ENCODE measurements around the gene PUDP. TPM values are rescaled to one million over a fixed set of nuclear protein-coding genes. Genes with fewer than 3 reads are reported as not detected.

Gene PUDP
- total and polyA plus RNA-seq, 4 donors: 4.8 to 18.7 (median 7.6) TPM

DNA sequence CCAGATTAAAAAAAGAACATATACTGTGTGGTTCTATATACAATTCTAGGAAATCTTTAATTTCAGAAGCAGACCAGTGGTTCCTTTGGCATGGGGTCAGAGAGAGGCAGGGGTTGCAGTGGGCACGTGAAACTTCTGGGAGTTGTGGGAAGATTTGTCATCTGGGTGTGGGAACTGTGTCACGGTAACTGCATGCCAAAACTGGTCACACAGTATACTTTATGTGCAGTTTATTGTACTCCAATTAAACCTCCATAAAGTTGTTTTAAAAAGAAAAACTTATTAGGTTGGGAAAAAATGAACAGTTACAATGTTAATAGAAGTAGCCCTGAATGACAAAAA, 27.1 kb downstream of the PUDP start:
- Histone ChIP-seq H3K4me3 (ENCODE audit: low read length in 2 of 2) (no peak overlapping the region), H3K9me3 (ENCODE audit: control insufficient read depth, low read length) (no peaks in the 10 kb centered on the region), H3K4me1 (ENCODE audit: control insufficient read depth in 1 of 2, insufficient read depth in 2 of 2, low read length in 2 of 2) (no peaks in the 10 kb centered on the region), H3K27ac (ENCODE audit: low read depth in 1 of 2, low read length in 2 of 2) (no peak overlapping the region), H3K27me3 (ENCODE audit: control insufficient read depth in 1 of 2, insufficient read depth in 2 of 2, low read length in 1 of 2) (no peaks in the 10 kb centered on the region), H3K36me3 (ENCODE audit: control insufficient read depth in 1 of 2, insufficient read depth in 2 of 2, low read length in 1 of 2) (no peaks in the 10 kb centered on the region)
- 22 to 29% methylated on average over 2 of the region's 2 CpGs for WGBS, 2 donors
- intact Hi-C loops (cut with DNase I): no loop called here
- ATAC-seq (ENCODE audit: low FRiP score) (no peak), DNase-seq (no peak)

DNA sequence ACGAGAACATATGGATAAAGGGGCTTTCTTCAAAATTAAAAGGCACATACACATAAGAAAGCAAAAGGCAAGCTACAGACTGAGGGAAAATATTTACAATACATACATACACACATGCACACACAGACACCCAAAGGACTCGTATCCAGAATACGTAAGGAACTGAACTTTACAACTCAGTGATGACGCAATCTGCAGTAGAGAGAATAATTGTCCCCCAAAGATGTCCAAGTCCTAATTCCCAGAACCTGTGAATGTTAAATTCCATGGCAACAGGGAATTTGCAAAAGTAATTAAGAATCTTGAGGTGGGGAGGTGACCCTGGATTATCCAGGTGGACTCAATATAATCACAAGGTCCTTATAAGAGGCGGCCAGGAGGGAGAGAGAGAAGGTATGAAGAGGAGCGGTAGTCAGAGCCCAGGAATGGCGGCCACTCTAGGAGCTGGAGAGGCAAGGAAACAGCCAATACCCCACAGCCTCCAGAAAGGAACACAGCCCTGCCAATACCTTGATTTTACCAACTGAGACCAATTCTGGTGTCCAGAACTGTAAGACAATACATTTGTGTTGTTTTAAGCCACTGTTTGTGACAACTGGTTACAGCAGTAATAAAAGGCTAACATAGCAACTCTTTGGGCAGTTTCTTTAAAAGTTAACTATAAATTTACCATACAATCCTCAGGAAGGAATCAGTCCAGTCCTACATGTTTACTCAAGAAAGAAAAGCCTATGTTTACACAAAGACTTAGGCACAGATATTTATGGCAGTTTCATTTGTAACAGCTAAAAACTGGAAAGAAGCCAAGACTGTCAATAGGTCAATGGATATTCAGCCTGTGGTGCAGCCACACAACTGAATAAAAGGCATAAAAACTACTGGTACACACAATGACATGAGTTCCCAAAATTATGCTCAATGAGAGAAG, 27.7 kb downstream of the PUDP start:
- no peak for ATAC-seq (ENCODE audit: low FRiP score)
- WGBS, 2 donors: 91 to 95% methylated on average over 7 of the region's 7 CpGs
- H3K27me3 ChIP-seq (ENCODE audit: control insufficient read depth in 1 of 2, insufficient read depth in 2 of 2, low read length in 1 of 2): no peaks in the 10 kb centered on the region
- no peak for DNase-seq
- no peaks in the 10 kb centered on the region for H3K4me1 ChIP-seq (ENCODE audit: control insufficient read depth in 1 of 2, insufficient read depth in 2 of 2, low read length in 2 of 2)
- H3K36me3 ChIP-seq (ENCODE audit: control insufficient read depth in 1 of 2, insufficient read depth in 2 of 2, low read length in 1 of 2): no peaks in the 10 kb centered on the region
- H3K4me3 ChIP-seq (ENCODE audit: low read length in 2 of 2): no peak overlapping the region
- no peak overlapping the region for H3K27ac ChIP-seq (ENCODE audit: low read depth in 1 of 2, low read length in 2 of 2)
- H3K9me3 ChIP-seq (ENCODE audit: control insufficient read depth, low read length): no peaks in the 10 kb centered on the region
- intact Hi-C loops (cut with DNase I): no loop called here

DNA sequence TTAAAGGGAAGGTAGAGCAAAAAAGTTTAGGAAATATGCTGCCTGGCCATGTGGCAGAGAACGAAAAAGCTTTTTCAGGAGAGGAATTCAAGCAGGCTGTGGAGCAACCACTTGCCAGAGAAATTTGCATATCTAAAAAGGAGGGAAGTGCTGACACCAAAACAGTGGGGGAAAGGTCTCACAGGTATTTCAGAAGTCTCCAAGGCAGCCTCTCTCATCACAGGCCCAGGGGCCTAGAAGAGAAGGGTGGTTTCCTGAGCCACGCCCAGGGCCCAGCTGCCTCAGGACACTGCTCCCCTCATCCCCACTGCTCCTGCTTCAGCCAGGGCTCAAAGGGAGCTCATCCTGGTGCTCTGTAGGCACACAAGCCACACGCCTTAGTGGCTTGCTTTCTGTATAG, 30.4 kb downstream of the PUDP start:
- intact Hi-C loops (cut with DNase I): no loop called here
- DNase-seq (no peak), ATAC-seq (ENCODE audit: low FRiP score) (no peak)
- 98% methylated on average over 3 of the region's 3 CpGs for WGBS, 2 donors
- H3K27me3 ChIP-seq (ENCODE audit: control insufficient read depth in 1 of 2, insufficient read depth in 2 of 2, low read length in 1 of 2): no peaks in the 10 kb centered on the region
- no peak overlapping the region for H3K4me3 ChIP-seq (ENCODE audit: low read length in 2 of 2)
- no peaks in the 10 kb centered on the region for H3K36me3 ChIP-seq (ENCODE audit: control insufficient read depth in 1 of 2, insufficient read depth in 2 of 2, low read length in 1 of 2)
- H3K9me3 ChIP-seq (ENCODE audit: control insufficient read depth, low read length): no peaks in the 10 kb centered on the region
- no peaks in the 10 kb centered on the region for H3K4me1 ChIP-seq (ENCODE audit: control insufficient read depth in 1 of 2, insufficient read depth in 2 of 2, low read length in 2 of 2)
- no peak overlapping the region for H3K27ac ChIP-seq (ENCODE audit: low read depth in 1 of 2, low read length in 2 of 2)

DNA sequence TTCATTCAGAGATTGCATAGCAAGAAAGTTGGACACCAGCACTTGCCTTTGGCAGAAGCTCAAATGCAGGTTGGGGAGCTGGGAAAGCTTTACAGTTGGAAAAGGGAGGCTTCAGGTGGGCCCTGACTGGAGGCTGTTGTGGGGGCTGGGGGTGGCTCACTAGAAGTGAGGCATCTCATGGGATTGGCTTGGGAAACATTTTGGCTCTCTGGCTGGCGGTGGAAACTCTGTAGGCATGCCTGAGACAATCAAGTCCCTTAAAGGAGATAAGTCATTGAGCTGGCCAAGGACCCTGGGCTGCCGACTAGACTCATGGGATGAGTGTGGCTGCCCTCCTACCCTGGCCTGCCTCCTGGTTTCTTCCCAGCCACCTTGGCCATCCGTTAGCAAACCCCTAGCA, 31.9 kb downstream of the PUDP start:
- ATAC-seq (ENCODE audit: low FRiP score) (no peak), DNase-seq (no peak)
- WGBS, 2 donors: 90 to 92% methylated on average over 3 of the region's 3 CpGs
- H3K27me3 ChIP-seq (ENCODE audit: control insufficient read depth in 1 of 2, insufficient read depth in 2 of 2, low read length in 1 of 2): no peaks in the 10 kb centered on the region
- H3K9me3 ChIP-seq (ENCODE audit: control insufficient read depth, low read length): no peaks in the 10 kb centered on the region
- no peaks in the 10 kb centered on the region for H3K36me3 ChIP-seq (ENCODE audit: control insufficient read depth in 1 of 2, insufficient read depth in 2 of 2, low read length in 1 of 2)
- intact Hi-C loops (cut with DNase I): no loop called here
- no peak overlapping the region for H3K27ac ChIP-seq (ENCODE audit: low read depth in 1 of 2, low read length in 2 of 2)
- H3K4me1 ChIP-seq (ENCODE audit: control insufficient read depth in 1 of 2, insufficient read depth in 2 of 2, low read length in 2 of 2): no peaks in the 10 kb centered on the region
- H3K4me3 ChIP-seq (ENCODE audit: low read length in 2 of 2): no peak overlapping the region

DNA sequence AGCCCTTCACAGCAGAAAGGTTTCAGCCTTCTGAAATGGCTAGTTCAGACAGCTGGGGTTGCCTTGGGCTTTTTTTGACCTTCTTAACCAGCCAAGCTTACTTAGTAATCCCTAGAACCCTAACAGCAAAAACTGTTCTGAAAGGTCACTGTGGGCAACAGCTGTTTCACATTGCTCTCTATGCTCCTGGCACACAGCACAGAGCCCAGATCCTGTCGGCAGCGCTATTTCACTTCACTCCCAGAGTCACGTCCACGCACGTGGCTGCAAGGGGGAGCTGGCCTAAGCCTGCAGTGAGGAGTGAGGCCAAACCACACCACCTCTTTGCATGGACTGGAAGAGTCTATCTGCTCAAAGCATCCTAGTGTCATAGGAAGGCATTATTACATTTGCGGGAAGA, 32.4 kb downstream of the PUDP start:
- ATAC-seq (ENCODE audit: low FRiP score): peak; percentile 37
- WGBS, 2 donors: 59 to 72% methylated on average over 6 of the region's 6 CpGs
- Histone ChIP-seq H3K4me3 (ENCODE audit: low read length in 2 of 2) (no peak overlapping the region), H3K27ac (ENCODE audit: low read depth in 1 of 2, low read length in 2 of 2) (no peak overlapping the region), H3K4me1 (ENCODE audit: control insufficient read depth in 1 of 2, insufficient read depth in 2 of 2, low read length in 2 of 2) (no peaks in the 10 kb centered on the region), H3K9me3 (ENCODE audit: control insufficient read depth, low read length) (no peaks in the 10 kb centered on the region), H3K36me3 (ENCODE audit: control insufficient read depth in 1 of 2, insufficient read depth in 2 of 2, low read length in 1 of 2) (no peaks in the 10 kb centered on the region), H3K27me3 (ENCODE audit: control insufficient read depth in 1 of 2, insufficient read depth in 2 of 2, low read length in 1 of 2) (no peaks in the 10 kb centered on the region)
- DNase-seq: no peak
- intact Hi-C loops (cut with DNase I): no loop called here

DNA sequence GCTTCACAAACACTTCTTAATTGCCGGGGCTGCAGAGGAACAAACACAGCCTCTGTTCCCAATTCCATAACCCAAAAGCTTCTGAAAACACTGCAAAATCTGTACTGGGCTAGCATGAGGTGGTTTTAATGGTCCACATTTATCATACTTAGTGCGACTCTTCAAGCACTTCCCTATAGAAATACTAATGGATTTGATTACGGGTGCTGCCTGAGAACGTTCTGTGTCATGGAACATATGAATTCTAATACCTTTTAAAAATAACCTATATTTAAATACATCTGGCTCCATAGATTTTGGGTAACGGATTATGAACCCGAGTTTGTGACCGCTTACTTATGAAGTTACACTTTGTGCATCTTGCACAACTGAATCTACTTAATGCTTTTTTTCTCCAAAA, 35.9 kb downstream of the PUDP start:
- Histone ChIP-seq H3K4me3 (ENCODE audit: low read length in 2 of 2) (no peak overlapping the region), H3K27me3 (ENCODE audit: control insufficient read depth in 1 of 2, insufficient read depth in 2 of 2, low read length in 1 of 2) (no peaks in the 10 kb centered on the region), H3K9me3 (ENCODE audit: control insufficient read depth, low read length) (no peaks in the 10 kb centered on the region), H3K36me3 (ENCODE audit: control insufficient read depth in 1 of 2, insufficient read depth in 2 of 2, low read length in 1 of 2) (no peaks in the 10 kb centered on the region), H3K27ac (ENCODE audit: low read depth in 1 of 2, low read length in 2 of 2) (no peak overlapping the region), H3K4me1 (ENCODE audit: control insufficient read depth in 1 of 2, insufficient read depth in 2 of 2, low read length in 2 of 2) (no peaks in the 10 kb centered on the region)
- 96 to 98% methylated on average over 7 of the region's 7 CpGs for WGBS, 2 donors
- intact Hi-C loops (cut with DNase I): no loop called here
- ATAC-seq (ENCODE audit: low FRiP score) (no peak), DNase-seq (no peak)

DNA sequence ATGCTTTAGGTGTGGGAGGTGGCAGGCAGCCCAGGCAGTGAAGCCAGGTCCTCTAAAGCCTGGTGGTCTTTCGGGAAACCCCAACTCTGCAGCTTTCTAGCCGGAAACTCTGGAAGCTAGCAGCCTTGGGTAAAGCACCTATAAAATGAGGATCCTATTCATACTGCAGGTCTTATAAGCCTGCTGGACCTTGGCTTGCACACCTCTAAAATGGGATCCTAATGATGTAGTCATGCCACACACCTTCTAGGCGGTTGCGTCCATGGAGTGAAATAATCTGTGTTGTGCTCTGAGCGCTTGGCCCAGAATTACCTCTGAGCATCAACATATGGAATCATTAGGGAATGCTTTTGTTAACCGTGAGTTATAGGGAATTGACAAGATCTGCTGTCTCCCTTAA, 36.4 kb downstream of the PUDP start:
- no peak for ATAC-seq (ENCODE audit: low FRiP score)
- intact Hi-C loops (cut with DNase I): no loop called here
- no peaks in the 10 kb centered on the region for H3K9me3 ChIP-seq (ENCODE audit: control insufficient read depth, low read length)
- H3K27me3 ChIP-seq (ENCODE audit: control insufficient read depth in 1 of 2, insufficient read depth in 2 of 2, low read length in 1 of 2): no peaks in the 10 kb centered on the region
- no peaks in the 10 kb centered on the region for H3K36me3 ChIP-seq (ENCODE audit: control insufficient read depth in 1 of 2, insufficient read depth in 2 of 2, low read length in 1 of 2)
- H3K4me1 ChIP-seq (ENCODE audit: control insufficient read depth in 1 of 2, insufficient read depth in 2 of 2, low read length in 2 of 2): no peaks in the 10 kb centered on the region
- no peak overlapping the region for H3K27ac ChIP-seq (ENCODE audit: low read depth in 1 of 2, low read length in 2 of 2)
- 97 to 99% methylated on average over 6 of the region's 6 CpGs for WGBS, 2 donors
- H3K4me3 ChIP-seq (ENCODE audit: low read length in 2 of 2): no peak overlapping the region
- DNase-seq: no peak

DNA sequence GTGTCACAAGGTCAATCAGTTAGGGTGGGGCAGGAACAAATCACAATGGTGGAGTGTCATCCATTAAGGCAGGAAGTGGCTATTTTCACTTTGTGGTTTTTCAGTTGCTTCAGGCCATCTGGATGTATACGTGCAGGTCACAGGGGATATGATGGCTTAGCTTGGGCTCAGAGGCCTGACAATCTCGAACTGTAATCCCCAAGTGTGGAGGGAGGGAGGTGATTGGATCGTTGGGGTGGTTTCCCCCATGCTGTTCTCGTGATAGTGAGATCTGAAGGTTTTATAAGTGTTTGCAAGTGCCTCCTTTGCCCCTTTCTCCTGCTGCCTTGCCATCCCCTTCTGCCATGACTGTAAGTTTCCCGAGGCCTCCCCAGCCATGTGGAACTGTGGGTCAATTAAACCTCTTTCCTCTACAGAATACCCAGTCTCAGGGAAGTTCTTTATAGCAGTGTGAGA, 37.1 kb downstream of the PUDP start:
- H3K4me3 ChIP-seq (ENCODE audit: low read length in 2 of 2): no peak overlapping the region
- WGBS, 2 donors: 87 to 98% methylated on average over 5 of the region's 5 CpGs
- DNase-seq: no peak
- no peaks in the 10 kb centered on the region for H3K4me1 ChIP-seq (ENCODE audit: control insufficient read depth in 1 of 2, insufficient read depth in 2 of 2, low read length in 2 of 2)
- H3K9me3 ChIP-seq (ENCODE audit: control insufficient read depth, low read length): no peaks in the 10 kb centered on the region
- ATAC-seq (ENCODE audit: low FRiP score): no peak
- H3K27ac ChIP-seq (ENCODE audit: low read depth in 1 of 2, low read length in 2 of 2): no peak overlapping the region
- H3K36me3 ChIP-seq (ENCODE audit: control insufficient read depth in 1 of 2, insufficient read depth in 2 of 2, low read length in 1 of 2): no peaks in the 10 kb centered on the region
- no peaks in the 10 kb centered on the region for H3K27me3 ChIP-seq (ENCODE audit: control insufficient read depth in 1 of 2, insufficient read depth in 2 of 2, low read length in 1 of 2)
- intact Hi-C loops (cut with DNase I): no loop called here

All from aorta (tissue), 5 donors.